Activated CD8-positive, alpha-beta memory T cell treated with anti-CD3 and anti-CD28 coated beads for 48 hours (primary cell): Measurements from ENCODE around the gene ISL1.

Experiments
- DNase-seq, 3 experiments: peaks; one replicate each; pipeline ENCODE4 v3.0.0-alpha.2; 2020; ENCODE audit warnings: low read depth in 2 of 3, low spot score in 2 of 3

The ISL1 gene

DNA sequence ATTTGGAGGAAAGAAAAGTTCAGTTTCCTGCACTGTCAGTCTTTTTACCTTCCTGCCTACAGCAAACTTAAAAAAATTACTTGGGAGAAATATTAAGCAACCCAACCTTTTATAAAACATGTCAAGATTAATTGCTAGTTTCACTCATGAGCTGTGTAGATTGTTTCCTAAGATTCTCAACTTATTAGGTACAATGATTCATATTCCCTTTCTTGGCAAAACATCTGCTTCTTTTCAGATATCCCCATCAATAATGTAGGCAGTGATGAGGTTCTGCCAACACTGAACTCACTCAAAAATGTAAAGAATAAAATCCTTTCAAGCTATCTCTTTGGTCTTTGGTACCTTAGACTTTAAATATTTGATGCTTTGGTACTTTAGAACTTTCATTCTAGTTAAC lies 56.0 kb downstream of the ISL1 start:
- DNase-seq: no peak
